B cell (primary cell): ENCODE results near the gene HTR2B.

Experiments
- EZH2 ChIP-seq: IDR thresholded peaks from 2 replicates; pipeline ENCODE4 v1.6.1; 2012; ENCODE audit warnings: borderline replicate concordance, low read depth, mild to moderate bottlenecking, moderate library complexity, low read length; ENCODE audit not compliant: insufficient read depth, poor library complexity, severe bottlenecking
- TF ChIP-seq, protein P1 (sequence below): fragments of 200-600 bp; IDR thresholded peaks from one replicate; pipeline ENCODE4 v1.8.0; 2022; ENCODE audit warnings: antibody characterized with exemption, mild to moderate bottlenecking

DNA sequence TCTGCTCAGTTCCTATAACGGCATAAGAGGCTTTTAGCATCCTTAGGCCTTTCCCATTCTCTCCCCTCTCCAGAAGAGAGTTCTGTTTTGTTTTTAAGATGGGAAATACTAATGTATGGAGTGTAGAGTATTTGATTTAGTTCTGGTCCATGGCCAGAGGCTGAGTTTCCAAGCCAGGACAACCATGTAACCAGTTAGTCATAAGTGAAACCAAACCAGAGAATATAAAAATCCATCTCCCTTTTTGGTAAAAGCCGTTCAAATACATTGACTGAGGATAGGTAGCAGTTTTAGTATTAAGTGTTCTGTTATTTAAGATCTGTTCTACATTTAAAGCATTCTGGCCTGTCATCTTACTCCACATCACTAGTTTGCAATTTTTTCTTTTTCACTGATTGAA is 65.1 kb downstream of the HTR2B start:
- TF ChIP-seq, protein P1, sequence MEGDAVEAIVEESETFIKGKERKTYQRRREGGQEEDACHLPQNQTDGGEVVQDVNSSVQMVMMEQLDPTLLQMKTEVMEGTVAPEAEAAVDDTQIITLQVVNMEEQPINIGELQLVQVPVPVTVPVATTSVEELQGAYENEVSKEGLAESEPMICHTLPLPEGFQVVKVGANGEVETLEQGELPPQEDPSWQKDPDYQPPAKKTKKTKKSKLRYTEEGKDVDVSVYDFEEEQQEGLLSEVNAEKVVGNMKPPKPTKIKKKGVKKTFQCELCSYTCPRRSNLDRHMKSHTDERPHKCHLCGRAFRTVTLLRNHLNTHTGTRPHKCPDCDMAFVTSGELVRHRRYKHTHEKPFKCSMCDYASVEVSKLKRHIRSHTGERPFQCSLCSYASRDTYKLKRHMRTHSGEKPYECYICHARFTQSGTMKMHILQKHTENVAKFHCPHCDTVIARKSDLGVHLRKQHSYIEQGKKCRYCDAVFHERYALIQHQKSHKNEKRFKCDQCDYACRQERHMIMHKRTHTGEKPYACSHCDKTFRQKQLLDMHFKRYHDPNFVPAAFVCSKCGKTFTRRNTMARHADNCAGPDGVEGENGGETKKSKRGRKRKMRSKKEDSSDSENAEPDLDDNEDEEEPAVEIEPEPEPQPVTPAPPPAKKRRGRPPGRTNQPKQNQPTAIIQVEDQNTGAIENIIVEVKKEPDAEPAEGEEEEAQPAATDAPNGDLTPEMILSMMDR = no peak
- no peak for TF ChIP-seq EZH2
